HepG2 (cell line): ENCODE data around the gene ZSWIM8. TPM values are rescaled to one million over a fixed set of nuclear protein-coding genes. Genes with fewer than 3 reads are reported as not detected.

Experiments
- HNF1B ChIP-seq: sonication (generic); formaldehyde crosslinking; IDR thresholded peaks from 2 replicates; pipeline ENCODE4 v1.5.1; 2020; ENCODE audit warnings: mild to moderate bottlenecking, moderate library complexity, missing genetic modification reagents
- SALL1 ChIP-seq: sonication (generic); formaldehyde crosslinking; IDR thresholded peaks from 2 replicates; pipeline ENCODE4 v1.8.0; 2022; ENCODE audit warnings: mild to moderate bottlenecking, missing genetic modification reagents
- SETDB1 ChIP-seq: sonication (generic); formaldehyde crosslinking; IDR thresholded peaks from 2 replicates; pipeline ENCODE4 v1.5.1; 2020; ENCODE audit warnings: missing genetic modification reagents, mild to moderate bottlenecking, borderline replicate concordance
- ZBTB4 ChIP-seq: sonication (generic); formaldehyde crosslinking; IDR thresholded peaks from 2 replicates; pipeline ENCODE4 v1.4.0; 2020; ENCODE audit warnings: missing genetic modification reagents, mild to moderate bottlenecking, borderline replicate concordance
- ZBTB43 ChIP-seq: sonication (generic); formaldehyde crosslinking; conservative IDR thresholded peaks from 2 replicates; pipeline ENCODE4 v1.4.0; 2020; ENCODE audit warnings: missing genetic modification reagents
- ZFP1 ChIP-seq: IDR thresholded peaks from 2 replicates; pipeline ENCODE4 v1.6.1; 2016
- ZNF441 ChIP-seq: sonication (generic); formaldehyde crosslinking; IDR thresholded peaks from 2 replicates; pipeline ENCODE4 v1.7.0; 2021; ENCODE audit warnings: missing genetic modification reagents, borderline replicate concordance
- ZNF484 ChIP-seq: sonication (generic); formaldehyde crosslinking; IDR thresholded peaks from 2 replicates; pipeline ENCODE4 v1.5.1; 2020; ENCODE audit warnings: mild to moderate bottlenecking, low read depth, missing genetic modification reagents, borderline replicate concordance
- ZNF747 ChIP-seq: sonication (generic); formaldehyde crosslinking; IDR thresholded peaks from 2 replicates; pipeline ENCODE4 v1.8.1; 2023; ENCODE audit warnings: missing genetic modification reagents, mild to moderate bottlenecking, borderline replicate concordance
- ZNF788 ChIP-seq: sonication (generic); formaldehyde crosslinking; IDR thresholded peaks from 2 replicates; pipeline ENCODE4 v1.5.0; 2020; ENCODE audit warnings: mild to moderate bottlenecking, missing genetic modification reagents, borderline replicate concordance
- polyA plus RNA-seq, 8 experiments: library from polyadenylated mRNA; depleted of rRNA in 3 of 8; stranded (reverse) in 7 of 8; unstranded in 1 of 8; fragments of >200 nt; fragmentation: Illumina TruSeq in 4 of 8; extraction: Trizol in 4 of 8; gene quantifications; 2 replicates each; pipeline versions ENCODE4 v1.2.1 to v1.2.3, GENCODE V29; 2011 to 2016; ENCODE audit warnings: low read depth in 4 of 8, missing spikeins in 1 of 8, mixed read lengths in 1 of 8; ENCODE audit not compliant: insufficient read depth in 1 of 8
- total RNA-seq, 5 experiments: library from RNA; depleted of rRNA; stranded (reverse); fragments of >200 nt; fragmentation: Illumina TruSeq; extraction: Trizol; gene quantifications; 2 replicates each; pipeline ENCODE4 v1.2.3, GENCODE V29; 2016; ENCODE audit warnings: low read depth in 1 of 5
- TF ChIP-seq, protein P1 (sequence below), 2 experiments: sonication (generic) in 1 of 2; formaldehyde crosslinking in 1 of 2; IDR thresholded peaks; 2 replicates each; pipeline versions ENCODE4 v1.6.1 to v1.9.0; 2014 to 2022; ENCODE audit warnings: antibody characterized with exemption in 1 of 2, borderline replicate concordance in 1 of 2, inconsistent platforms in 1 of 2, low read depth in 1 of 2, missing genetic modification reagents in 1 of 2
- TF ChIP-seq, protein P2 (sequence below): sonication (generic); formaldehyde crosslinking; IDR thresholded peaks from 2 replicates; pipeline ENCODE4 v1.8.0; 2022; ENCODE audit warnings: missing genetic modification reagents, mild to moderate bottlenecking, moderate library complexity, borderline replicate concordance

Gene ZSWIM8
- total and polyA plus RNA-seq, 2 of the 13 experiments (the other 11 are each of a cell fraction or from before 2014, with no cell fraction given), result 39.9 to 98.2 TPM

DNA sequence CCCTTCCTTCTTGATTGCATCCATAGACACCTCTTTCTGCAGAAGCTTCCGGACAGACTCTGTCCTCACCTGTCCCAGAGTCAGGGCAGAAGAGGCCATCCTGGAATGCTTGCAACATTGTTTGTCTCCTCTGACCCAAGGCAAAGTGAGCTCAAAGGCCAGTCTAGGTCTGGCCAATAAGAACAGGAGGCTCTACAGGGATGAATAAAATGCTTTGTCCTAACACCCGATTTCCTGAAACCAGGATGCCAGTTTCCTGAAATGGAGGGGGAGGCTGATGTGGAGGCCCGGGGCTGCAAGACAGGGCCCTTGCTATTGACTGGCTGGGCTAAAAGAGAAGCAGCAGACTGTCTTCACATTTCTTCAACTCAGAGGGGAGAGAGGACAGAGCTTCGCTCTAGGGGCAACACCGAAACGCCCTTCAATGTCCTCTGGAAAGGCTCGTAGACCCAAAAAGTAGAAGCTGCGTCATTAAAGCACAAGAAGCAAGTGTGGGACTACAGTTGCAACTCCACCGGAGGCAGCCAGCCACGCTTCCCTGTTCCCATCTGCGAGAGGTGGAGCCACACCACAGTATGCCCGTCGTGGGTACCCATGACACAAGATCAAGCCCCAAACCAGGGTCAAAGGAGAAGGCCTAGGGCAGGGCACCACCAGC lies 55.1 kb downstream of the ZSWIM8 start (continued):
- peak; percentile 47; the same call in 1 of the 2 replicates for TF ChIP-seq HNF1B (CRISPR knock-in tag)
- TF ChIP-seq, protein P1, sequence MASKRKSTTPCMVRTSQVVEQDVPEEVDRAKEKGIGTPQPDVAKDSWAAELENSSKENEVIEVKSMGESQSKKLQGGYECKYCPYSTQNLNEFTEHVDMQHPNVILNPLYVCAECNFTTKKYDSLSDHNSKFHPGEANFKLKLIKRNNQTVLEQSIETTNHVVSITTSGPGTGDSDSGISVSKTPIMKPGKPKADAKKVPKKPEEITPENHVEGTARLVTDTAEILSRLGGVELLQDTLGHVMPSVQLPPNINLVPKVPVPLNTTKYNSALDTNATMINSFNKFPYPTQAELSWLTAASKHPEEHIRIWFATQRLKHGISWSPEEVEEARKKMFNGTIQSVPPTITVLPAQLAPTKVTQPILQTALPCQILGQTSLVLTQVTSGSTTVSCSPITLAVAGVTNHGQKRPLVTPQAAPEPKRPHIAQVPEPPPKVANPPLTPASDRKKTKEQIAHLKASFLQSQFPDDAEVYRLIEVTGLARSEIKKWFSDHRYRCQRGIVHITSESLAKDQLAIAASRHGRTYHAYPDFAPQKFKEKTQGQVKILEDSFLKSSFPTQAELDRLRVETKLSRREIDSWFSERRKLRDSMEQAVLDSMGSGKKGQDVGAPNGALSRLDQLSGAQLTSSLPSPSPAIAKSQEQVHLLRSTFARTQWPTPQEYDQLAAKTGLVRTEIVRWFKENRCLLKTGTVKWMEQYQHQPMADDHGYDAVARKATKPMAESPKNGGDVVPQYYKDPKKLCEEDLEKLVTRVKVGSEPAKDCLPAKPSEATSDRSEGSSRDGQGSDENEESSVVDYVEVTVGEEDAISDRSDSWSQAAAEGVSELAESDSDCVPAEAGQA (IDR thresholded peaks at IDR 0.05; ENCODE audit: low read depth), result no peak
- TF ChIP-seq, protein P1 (CRISPR knock-in tag; IDR thresholded peaks at IDR 0.05; ENCODE audit: borderline replicate concordance), result 0 out of 2 replicates have a peak, but pooled peaks have one; percentile 45
- TF ChIP-seq SALL1 (CRISPR knock-in tag), result peak; percentile 34
- no peak for TF ChIP-seq SETDB1
- TF ChIP-seq ZNF747 (CRISPR knock-in tag), result no peak
- TF ChIP-seq ZNF484, result no peak
- no peak for TF ChIP-seq ZNF441 (CRISPR knock-in tag)
- TF ChIP-seq ZFP1 (CRISPR knock-in tag), result 0 out of 2 replicates have a peak, but pooled peaks have one; percentile 53
- TF ChIP-seq, protein P2, sequence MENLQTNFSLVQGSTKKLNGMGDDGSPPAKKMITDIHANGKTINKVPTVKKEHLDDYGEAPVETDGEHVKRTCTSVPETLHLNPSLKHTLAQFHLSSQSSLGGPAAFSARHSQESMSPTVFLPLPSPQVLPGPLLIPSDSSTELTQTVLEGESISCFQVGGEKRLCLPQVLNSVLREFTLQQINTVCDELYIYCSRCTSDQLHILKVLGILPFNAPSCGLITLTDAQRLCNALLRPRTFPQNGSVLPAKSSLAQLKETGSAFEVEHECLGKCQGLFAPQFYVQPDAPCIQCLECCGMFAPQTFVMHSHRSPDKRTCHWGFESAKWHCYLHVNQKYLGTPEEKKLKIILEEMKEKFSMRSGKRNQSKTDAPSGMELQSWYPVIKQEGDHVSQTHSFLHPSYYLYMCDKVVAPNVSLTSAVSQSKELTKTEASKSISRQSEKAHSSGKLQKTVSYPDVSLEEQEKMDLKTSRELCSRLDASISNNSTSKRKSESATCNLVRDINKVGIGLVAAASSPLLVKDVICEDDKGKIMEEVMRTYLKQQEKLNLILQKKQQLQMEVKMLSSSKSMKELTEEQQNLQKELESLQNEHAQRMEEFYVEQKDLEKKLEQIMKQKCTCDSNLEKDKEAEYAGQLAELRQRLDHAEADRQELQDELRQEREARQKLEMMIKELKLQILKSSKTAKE, result peak; percentile 63; the same call in 1 of the 2 replicates
- TF ChIP-seq ZNF788 (CRISPR knock-in tag), result peak; percentile 77; the same call in 1 of the 2 replicates
- peak; percentile 76 for TF ChIP-seq ZBTB43 (CRISPR knock-in tag)
- peak; percentile 14; the same call in 1 of the 2 replicates for TF ChIP-seq ZBTB4 (CRISPR knock-in tag)
